ENCODE data around the gene TLK2. TPM values are rescaled to one million over a fixed set of nuclear protein-coding genes. Genes with fewer than 3 reads are reported as not detected.
"Not testable (repeated sequence)": the region's sequence is repeated elsewhere in the genome, so short reads cannot be mapped to it uniquely, and the experiment has no call there.

TLK2 gene
- total RNA-seq, 1 donor from 2014 or later, result 53.4 TPM

DNA sequence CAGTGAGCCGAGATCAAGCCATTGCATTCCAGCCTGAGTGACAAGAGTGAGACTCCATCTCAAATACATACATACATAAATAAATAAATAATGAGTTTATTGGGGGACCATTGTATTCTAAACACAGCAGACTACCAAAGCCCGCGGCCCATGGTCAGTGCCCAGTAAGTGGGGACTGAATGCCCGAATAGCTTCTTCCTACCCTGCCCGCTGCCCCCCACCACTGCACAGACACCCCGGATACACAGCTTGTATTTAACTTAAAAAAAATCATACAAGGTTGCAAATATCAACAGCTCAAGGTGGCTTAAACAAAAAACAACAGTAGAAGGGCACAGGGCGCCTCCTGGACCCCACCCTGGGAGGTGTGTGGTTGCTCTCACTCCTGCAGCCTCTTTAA is 22.6 kb upstream of the TLK2 start:
- H3K9me3 Mint-ChIP-seq, result no peaks in the 10 kb centered on the region
- TF ChIP-seq CTCF (conservative IDR thresholded peaks at IDR 0.05), result no peak
- H3K4me1 Mint-ChIP-seq (ENCODE audit: unreplicated experiment), result no peaks in the 10 kb centered on the region
- H3K4me3 Mint-ChIP-seq, result no peak overlapping the region
- no peak for DNase-seq (ENCODE audit: extremely low spot score, unreplicated experiment)
- H3K27ac Mint-ChIP-seq, result no peak overlapping the region
- H3K36me3 Mint-ChIP-seq, result no peaks in the 10 kb centered on the region
- H3K27me3 Mint-ChIP-seq, result no peaks in the 10 kb centered on the region

DNA sequence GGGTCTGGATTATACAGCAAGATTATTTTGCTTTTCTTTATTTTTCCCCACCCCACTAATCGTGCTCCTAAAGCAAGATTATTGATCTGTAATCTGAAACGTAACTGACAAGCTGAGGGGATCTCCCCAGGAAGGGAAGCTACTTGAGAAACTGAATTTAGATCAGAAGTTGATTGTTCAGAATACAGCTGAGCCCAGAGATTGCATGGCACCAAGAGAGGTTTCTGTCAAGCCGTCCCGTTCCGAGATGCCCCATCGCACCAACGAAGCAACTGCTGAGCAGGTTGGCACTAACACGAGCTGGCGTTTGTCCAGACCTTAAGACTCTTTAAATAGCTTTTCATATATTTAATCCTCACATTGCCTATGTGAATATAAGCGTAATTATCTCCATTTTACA is 20.1 kb upstream of the TLK2 start:
- not testable (repeated sequence) for H3K36me3 Mint-ChIP-seq; H3K27me3 Mint-ChIP-seq; H3K4me1 Mint-ChIP-seq (ENCODE audit: unreplicated experiment); H3K9me3 Mint-ChIP-seq; H3K27ac Mint-ChIP-seq; H3K4me3 Mint-ChIP-seq; DNase-seq (ENCODE audit: extremely low spot score, unreplicated experiment)

GRCh38 chr17:62464422-62464821 is 14.2 kb upstream of the TLK2 start:
- DNase-seq (ENCODE audit: extremely low spot score, unreplicated experiment); H3K4me3 Mint-ChIP-seq; H3K9me3 Mint-ChIP-seq; H3K27me3 Mint-ChIP-seq; H3K36me3 Mint-ChIP-seq; H3K4me1 Mint-ChIP-seq (ENCODE audit: unreplicated experiment); H3K27ac Mint-ChIP-seq: not testable (repeated sequence)

- not testable (repeated sequence) for DNase-seq (ENCODE audit: extremely low spot score, unreplicated experiment); H3K27me3 Mint-ChIP-seq; H3K4me1 Mint-ChIP-seq (ENCODE audit: unreplicated experiment); H3K4me3 Mint-ChIP-seq; H3K9me3 Mint-ChIP-seq; H3K36me3 Mint-ChIP-seq; H3K27ac Mint-ChIP-seq
Observed at GRCh38 chr17:62465271-62465670, 13.4 kb upstream of the TLK2 start.

GRCh38 chr17:62470666-62471379 is 7.8 kb upstream of the TLK2 start:
- not testable (repeated sequence) for H3K27me3 Mint-ChIP-seq, H3K9me3 Mint-ChIP-seq, H3K4me3 Mint-ChIP-seq, H3K36me3 Mint-ChIP-seq
- DNase-seq (ENCODE audit: extremely low spot score, unreplicated experiment), result peak; percentile 72
- peak overlapping the region; percentile 70 for H3K27ac Mint-ChIP-seq
- peaks cover 14% of the 10 kb centered on the region for H3K4me1 Mint-ChIP-seq (ENCODE audit: unreplicated experiment)

GRCh38 chr17:62471380-62471880 is 7.2 kb upstream of the TLK2 start:
- peak overlapping the region; percentile 36 for H3K27ac Mint-ChIP-seq
- not testable (repeated sequence) for H3K9me3 Mint-ChIP-seq; DNase-seq (ENCODE audit: extremely low spot score, unreplicated experiment); H3K36me3 Mint-ChIP-seq; H3K27me3 Mint-ChIP-seq; H3K4me3 Mint-ChIP-seq
- H3K4me1 Mint-ChIP-seq (ENCODE audit: unreplicated experiment), result peaks cover 14% of the 10 kb centered on the region

DNA sequence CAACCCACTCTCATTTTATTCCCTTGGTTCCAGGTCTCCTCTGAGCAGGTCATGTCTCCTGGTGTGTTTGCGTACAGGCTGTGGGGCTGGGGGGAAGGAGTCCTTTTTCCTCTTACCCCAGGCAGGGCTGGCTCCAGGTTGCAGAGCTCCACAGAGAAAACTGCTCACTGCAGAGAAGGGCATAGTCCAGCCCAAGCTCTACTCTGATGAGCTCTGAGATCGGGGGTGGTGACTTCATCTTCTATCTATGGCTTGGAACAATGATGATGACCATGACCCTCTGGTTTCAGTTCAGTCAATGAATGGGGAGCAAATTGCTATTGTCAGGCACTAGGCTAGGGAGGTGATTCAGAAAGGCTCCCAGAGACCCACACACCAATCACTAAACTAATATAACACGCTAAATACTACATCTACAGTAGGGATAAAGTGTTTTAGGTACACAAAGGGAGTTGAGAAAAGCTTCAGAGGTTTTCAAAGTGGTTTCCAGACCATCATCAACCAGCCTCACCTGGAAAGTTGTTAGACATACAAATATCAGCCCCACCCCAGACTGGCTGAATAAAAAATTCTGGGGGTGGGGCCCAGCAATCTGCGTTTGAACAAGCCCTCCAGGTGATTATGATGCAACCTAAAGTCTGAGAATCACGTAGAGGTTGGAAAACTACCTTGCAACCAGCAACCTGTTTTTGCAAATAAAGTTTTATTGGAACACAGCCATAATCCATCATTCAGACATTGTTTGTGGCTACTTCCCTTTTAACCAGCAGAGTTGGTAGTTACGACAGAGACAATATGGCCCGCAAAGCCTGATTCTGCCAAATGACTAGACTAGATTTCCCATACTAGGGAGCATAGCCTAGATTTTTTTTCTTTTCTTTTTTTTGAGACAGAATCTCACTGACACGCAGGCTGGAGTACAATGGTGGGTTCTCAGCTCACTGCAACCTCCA is 5.3 kb upstream of the TLK2 start:
- not testable (repeated sequence) for H3K36me3 Mint-ChIP-seq; DNase-seq (ENCODE audit: extremely low spot score, unreplicated experiment); H3K9me3 Mint-ChIP-seq; H3K27me3 Mint-ChIP-seq
- Mint-ChIP-seq H3K27ac (peak overlapping the region; percentile 35), H3K4me3 (peak overlapping the region; percentile 33), H3K4me1 (ENCODE audit: unreplicated experiment) (peaks cover 19% of the 10 kb centered on the region)

DNA sequence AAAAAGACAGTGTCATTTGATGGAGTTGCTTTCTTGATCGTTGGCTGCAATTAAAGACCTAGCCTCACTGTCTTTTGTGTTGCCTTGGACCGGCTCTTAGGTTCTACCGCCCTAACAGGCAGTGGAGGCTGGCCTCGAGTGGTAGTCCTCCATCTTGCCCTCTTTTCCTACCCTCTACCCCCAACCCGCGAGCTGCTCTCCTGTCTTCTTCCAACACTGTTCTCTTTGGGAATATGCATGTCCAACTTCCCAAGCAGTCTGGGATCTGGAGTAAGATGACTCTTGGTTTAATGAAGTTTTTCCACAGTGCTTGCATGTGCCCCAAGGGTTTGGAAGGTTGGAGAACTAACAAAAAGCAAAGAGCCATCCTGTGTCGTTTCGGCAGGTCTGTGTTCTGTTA is 1.5 kb upstream of the TLK2 start:
- H3K9me3 Mint-ChIP-seq; DNase-seq (ENCODE audit: extremely low spot score, unreplicated experiment); H3K36me3 Mint-ChIP-seq; H3K27me3 Mint-ChIP-seq: not testable (repeated sequence)
- Mint-ChIP-seq H3K4me3 (peak overlapping the region; percentile 88), H3K4me1 (ENCODE audit: unreplicated experiment) (peaks cover 21% of the 10 kb centered on the region), H3K27ac (peak overlapping the region; percentile 83)

DNA sequence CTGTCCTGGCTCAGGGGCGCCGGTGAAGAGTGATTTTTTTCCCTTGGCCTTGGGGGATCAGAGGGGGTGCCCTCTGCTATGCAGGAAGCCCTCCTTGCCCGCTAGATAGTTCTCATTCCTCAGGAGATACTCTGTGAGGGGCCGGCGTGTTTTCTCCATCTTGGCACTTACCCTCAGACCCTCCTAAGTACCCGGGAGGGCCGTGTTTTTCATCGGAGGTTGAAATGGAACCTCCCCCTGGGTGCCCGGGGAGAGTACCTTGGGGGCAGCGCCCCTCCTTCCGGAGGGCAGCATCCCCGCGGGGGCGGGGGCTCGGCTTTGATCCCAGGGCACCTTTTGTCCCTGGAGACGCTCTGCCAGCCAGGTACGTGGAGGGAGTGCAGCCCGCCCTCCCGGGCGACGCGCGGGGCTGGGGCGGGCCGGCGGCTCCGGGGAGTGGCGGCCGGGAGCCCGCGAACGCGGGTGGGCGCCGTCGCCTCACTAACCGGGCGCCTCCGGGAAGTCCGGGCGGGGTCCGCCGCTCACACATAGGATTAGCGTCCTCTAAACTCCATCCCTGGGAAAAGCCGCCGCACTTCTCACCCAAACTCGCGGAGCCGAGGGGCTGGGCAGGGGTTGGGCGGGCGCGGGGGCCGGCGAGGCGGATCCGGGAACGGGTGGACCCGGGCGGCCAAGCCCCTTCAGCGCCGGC is 762 bp upstream of the TLK2 start:
- Mint-ChIP-seq H3K4me3 (peak overlapping the region; percentile 88), H3K4me1 (ENCODE audit: unreplicated experiment) (peaks cover 24% of the 10 kb centered on the region), H3K27ac (peak overlapping the region; percentile 83)
- not testable (repeated sequence) for H3K36me3 Mint-ChIP-seq, H3K27me3 Mint-ChIP-seq, H3K9me3 Mint-ChIP-seq
- peak; percentile 71 for DNase-seq (ENCODE audit: extremely low spot score, unreplicated experiment)

DNA sequence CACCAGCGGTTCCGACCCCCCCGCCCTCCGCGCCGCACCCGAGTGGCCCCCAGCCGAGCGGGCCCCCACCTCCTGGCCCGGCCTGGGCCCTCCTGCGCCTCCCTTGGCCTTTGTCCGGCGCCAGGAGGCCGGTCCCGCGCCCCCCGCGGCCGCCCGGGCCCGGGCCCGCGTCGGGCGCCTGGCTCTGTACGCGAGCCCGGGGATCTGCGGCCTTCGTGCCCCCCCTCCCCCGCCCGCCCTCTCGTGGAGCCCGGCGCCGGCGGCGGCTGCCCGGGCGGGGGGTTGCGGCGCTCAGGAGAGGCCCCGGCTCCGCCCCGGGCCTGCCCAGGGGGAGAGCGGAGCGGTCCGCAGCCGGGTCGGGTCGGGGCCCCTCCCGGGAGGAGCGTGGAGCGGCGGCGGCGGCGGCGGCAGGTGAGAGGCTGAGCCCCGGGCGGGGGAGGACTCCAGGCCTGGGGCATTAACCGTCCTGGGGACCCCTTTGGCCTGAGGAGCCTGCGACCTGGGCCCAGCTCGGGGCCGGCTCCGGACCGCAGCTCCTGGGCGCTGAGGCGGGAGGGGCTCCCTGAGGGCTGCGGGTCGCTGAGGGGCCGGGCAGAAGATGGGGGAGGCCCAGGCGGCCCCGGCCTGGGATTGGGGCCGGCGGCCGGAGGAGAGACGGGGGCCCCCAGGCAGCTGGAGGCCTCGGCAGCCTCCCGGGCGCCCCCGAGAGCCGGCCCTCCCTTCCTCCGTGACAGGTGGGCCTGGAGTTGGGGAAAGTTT is 434 bp downstream of the TLK2 start:
- not testable (repeated sequence) for H3K27me3 Mint-ChIP-seq, H3K36me3 Mint-ChIP-seq, H3K9me3 Mint-ChIP-seq
- H3K27ac Mint-ChIP-seq, result peak overlapping the region; percentile 96
- peaks cover 23% of the 10 kb centered on the region for H3K4me1 Mint-ChIP-seq (ENCODE audit: unreplicated experiment)
- peak; percentile 71 for DNase-seq (ENCODE audit: extremely low spot score, unreplicated experiment)
- peak overlapping the region; percentile 94 for H3K4me3 Mint-ChIP-seq

- H3K27me3 Mint-ChIP-seq; DNase-seq (ENCODE audit: extremely low spot score, unreplicated experiment); H3K36me3 Mint-ChIP-seq; H3K9me3 Mint-ChIP-seq: not testable (repeated sequence)
- Mint-ChIP-seq H3K27ac (peak overlapping the region; percentile 96), H3K4me1 (ENCODE audit: unreplicated experiment) (peaks cover 23% of the 10 kb centered on the region), H3K4me3 (peak overlapping the region; percentile 94)
Observed at GRCh38 chr17:62479639-62480258, 1.1 kb downstream of the TLK2 start.

All from type B pancreatic cell (in vitro differentiated cells).